Astrocyte (in vitro differentiated cells and primary cell): Measurements from ENCODE around the gene ZBTB12.
"Not testable (repeated sequence)": the region's sequence is repeated elsewhere in the genome, so short reads cannot be mapped to it uniquely, and the experiment has no call there.

ENCODE experiments used
- EZH2 ChIP-seq: IDR thresholded peaks from 2 replicates; pipeline ENCODE4 v1.6.1; 2012; ENCODE audit warnings: mild to moderate bottlenecking, low read length, inconsistent platforms; ENCODE audit not compliant: insufficient read depth
- TF ChIP-seq, protein P1 (sequence below): IDR thresholded peaks from 2 replicates; pipeline ENCODE4 v1.5.1; 2011; ENCODE audit warnings: low read depth, mild to moderate bottlenecking, inconsistent platforms, low read length, moderate library complexity; ENCODE audit not compliant: insufficient read depth

DNA sequence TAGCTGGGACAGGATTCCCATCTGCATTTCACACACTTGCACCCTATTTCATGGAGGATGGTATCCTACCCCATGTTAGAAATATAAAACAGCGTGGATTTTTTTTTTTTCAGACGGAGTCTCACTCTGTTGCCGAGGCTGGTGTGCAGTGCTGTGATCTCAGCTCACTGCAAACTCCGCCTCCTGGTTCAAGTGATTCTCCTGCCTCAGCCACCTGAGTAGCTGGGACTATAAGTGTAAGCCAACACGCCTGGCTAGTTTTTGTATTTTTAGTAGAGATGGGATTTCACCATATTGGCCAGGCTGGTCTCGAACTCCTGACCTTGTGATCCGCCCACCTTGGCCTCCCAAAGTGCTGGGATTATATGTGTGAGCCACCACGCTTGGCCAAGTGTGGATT is 44.1 kb downstream of the ZBTB12 start:
- TF ChIP-seq, protein P1, sequence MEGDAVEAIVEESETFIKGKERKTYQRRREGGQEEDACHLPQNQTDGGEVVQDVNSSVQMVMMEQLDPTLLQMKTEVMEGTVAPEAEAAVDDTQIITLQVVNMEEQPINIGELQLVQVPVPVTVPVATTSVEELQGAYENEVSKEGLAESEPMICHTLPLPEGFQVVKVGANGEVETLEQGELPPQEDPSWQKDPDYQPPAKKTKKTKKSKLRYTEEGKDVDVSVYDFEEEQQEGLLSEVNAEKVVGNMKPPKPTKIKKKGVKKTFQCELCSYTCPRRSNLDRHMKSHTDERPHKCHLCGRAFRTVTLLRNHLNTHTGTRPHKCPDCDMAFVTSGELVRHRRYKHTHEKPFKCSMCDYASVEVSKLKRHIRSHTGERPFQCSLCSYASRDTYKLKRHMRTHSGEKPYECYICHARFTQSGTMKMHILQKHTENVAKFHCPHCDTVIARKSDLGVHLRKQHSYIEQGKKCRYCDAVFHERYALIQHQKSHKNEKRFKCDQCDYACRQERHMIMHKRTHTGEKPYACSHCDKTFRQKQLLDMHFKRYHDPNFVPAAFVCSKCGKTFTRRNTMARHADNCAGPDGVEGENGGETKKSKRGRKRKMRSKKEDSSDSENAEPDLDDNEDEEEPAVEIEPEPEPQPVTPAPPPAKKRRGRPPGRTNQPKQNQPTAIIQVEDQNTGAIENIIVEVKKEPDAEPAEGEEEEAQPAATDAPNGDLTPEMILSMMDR: not testable (repeated sequence)
- not testable (repeated sequence) for TF ChIP-seq EZH2
